Urinary bladder (tissue), 4 donors: ENCODE measurements around the gene MGAT5B. TPM values are rescaled to one million over a fixed set of nuclear protein-coding genes. Genes with fewer than 3 reads are reported as not detected.
A peak's percentile ranks its signal among the peaks of the same experiment; 100 is the strongest.
"Not testable (repeated sequence)": the region's sequence is repeated elsewhere in the genome, so short reads cannot be mapped to it uniquely, and the experiment has no call there.

ENCODE experiments used
- DNase-seq: peaks from one replicate; pipeline ENCODE4 v3.0.0-alpha.2; 2015; ENCODE audit errors: extremely low spot score
- H3K27ac ChIP-seq: one replicate; pipeline ENCODE4 v1.5.1; 2013; ENCODE audit warnings: low read depth, mild to moderate bottlenecking, moderate library complexity
- H3K36me3 ChIP-seq: one replicate; pipeline ENCODE4 v1.6.1; 2013; ENCODE audit warnings: mild to moderate bottlenecking, moderate library complexity; ENCODE audit not compliant: insufficient read depth
- H3K4me1 ChIP-seq: one replicate; pipeline ENCODE4 v1.6.1; 2013; ENCODE audit warnings: mild to moderate bottlenecking, moderate library complexity; ENCODE audit not compliant: insufficient read depth
- H3K4me3 ChIP-seq: one replicate; pipeline ENCODE4 v1.5.1; 2013; ENCODE audit warnings: low read depth, low read length
- WGBS: extraction: QIAGEN DNeasy Blood & Tissue Kit; methylation state at CpG from one replicate; pipeline ENCODE4 v1.1.7; 2013; 5-methylcytosine and 5-hydroxymethylcytosine counted together
- polyA plus RNA-seq: library from polyadenylated mRNA; stranded (reverse); fragments of 200-250 nt; gene quantifications from one replicate; pipeline ENCODE4 v1.2.3, GENCODE V29; 2013
- total RNA-seq: library from RNA; depleted of rRNA; stranded (reverse); fragments of >200 nt; gene quantifications from one replicate; pipeline ENCODE4 v1.2.3, GENCODE V29; 2014
- donor health status: healthy with polysubstance abuse.
- donor health status: healthy.

MGAT5B gene
- total and polyA plus RNA-seq, 2 donors: 0.38 to 0.63 TPM

DNA sequence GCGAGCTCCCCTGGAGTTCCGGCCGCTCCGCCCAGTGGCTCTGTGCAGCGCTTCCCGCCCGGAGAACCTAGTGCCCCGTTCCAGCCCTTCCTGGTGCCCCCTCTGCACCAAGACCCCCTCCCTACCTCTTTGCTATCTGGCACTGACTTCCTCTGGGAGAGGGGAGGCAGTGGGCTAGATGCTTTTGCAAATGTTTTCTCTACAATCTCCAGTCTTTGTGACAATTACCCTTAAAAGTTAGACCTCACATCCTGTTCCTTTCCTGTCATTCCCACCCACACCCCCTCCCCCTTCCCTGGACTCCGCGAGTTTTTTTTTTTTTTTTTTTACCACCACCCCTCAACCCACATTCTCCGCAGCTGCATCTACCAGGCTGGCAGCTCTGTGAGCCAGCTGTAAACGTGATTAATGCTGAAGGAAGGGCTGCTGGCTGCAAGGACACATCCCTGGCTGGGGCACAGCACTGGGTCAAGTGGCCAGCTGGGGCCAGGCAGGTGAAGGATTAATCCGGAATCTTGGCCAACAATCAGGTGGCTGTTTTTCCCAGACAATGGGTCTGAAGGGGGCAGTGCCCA lies 101.5 kb downstream of the MGAT5B start:
- H3K4me3 ChIP-seq: no peak overlapping the region
- DNase-seq: no peak
- H3K27ac ChIP-seq: no peak overlapping the region
- H3K4me1 ChIP-seq: no peaks in the 10 kb centered on the region
- H3K36me3 ChIP-seq: no peaks in the 10 kb centered on the region
- 6% methylated on average over 13 of the region's 13 CpGs for WGBS

DNA sequence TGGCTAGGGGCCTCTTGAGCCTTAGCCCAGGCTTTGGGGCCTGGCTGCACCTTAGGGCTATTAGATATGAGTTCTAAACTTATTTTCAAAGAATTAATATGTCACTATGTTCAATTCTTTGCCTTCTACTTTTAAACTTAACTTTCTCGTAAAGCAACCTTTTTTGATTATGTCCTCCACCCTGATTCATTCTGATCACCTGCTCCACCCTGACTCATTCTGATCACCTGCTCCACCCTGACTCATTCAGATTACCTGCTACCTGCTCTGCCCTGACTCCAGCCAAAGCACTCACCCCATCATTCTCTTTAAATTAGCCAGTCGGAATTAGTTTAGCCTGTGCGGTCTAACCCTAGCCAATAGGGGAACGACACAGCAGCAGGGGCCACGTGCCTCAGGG lies 102.0 kb downstream of the MGAT5B start:
- H3K4me3 ChIP-seq, H3K27ac ChIP-seq, H3K36me3 ChIP-seq, H3K4me1 ChIP-seq, DNase-seq: not testable (repeated sequence)
- 76% methylated on average over 5 of the region's 5 CpGs for WGBS

DNA sequence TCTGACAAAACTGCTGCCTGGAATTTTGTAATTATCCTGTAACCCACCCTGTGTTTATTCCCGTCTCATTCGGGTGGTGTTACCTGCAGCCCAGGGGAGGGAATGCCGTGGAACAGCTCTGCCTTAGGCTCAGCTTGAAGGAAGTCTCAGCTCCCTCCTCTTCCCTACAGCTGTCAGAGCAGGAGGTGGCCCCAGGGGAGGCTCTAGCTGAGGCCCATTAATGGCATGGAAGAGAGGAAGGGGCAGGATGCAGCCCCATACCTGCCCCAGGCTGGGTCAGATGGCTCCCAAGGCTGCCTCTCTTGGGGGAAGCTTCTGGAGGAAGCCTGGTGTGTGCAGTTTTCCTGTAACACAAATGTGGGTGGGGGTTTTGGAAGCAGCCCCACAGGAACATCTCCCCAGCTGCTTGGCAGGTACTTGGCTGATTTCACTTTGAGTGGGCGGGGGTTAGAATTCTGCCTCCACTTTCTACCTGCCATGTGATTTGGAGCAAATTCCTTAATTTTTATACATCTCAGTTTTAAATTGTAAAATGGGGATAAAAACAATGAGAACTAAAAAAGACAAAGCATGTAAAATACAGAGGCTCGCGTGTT lies 103.9 kb downstream of the MGAT5B start:
- H3K4me3 ChIP-seq: no peak overlapping the region
- H3K4me1 ChIP-seq: no peaks in the 10 kb centered on the region
- H3K36me3 ChIP-seq: no peaks in the 10 kb centered on the region
- H3K27ac ChIP-seq: no peak overlapping the region
- DNase-seq: no peak
- 56% methylated on average over 6 of the region's 6 CpGs for WGBS

DNA sequence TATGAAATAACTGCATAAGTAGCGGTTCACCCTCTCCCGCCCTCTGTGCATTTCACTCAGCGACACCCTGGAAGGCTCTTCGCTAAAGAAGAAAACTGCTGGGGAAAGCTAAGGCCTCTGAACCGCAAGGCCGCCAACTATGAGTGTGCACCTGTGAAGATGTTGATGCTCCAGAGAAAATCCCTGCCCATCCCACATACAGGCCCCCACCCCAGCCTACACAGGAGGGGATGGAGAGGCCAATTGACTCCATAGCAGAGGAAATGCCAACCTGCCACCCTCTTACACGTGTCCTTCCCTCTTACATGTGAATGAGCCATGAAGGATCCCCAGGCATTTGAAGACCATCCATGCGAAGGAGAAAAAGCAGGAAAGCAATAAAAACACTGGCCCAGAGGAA lies 104.8 kb downstream of the MGAT5B start:
- no peak for DNase-seq
- WGBS: 80% methylated on average over 8 of the region's 8 CpGs

DNA sequence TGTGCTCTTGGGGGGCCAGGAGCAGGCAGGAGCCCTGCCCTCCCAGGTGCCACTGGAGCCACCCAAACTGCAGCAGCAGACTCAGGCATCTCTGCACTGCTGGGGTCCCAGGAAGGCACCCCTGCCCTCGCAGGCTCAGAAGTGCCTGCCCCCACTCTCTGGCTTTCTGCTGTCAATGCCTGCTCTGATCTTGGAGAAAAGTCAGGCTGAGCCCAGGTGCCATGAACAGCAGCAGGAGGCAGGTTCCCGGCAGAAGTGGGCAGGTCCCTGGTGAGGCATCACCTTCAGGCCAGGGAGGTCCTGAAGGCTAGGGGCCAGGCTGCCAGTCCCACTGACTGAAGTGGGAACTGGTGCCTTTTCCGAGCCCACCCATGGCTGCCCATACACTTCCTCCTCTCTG lies 106.5 kb downstream of the MGAT5B start:
- H3K4me3 ChIP-seq: no peak overlapping the region
- 90% methylated on average over 3 of the region's 3 CpGs for WGBS
- H3K27ac ChIP-seq: no peak overlapping the region
- H3K4me1 ChIP-seq: no peaks in the 10 kb centered on the region
- no peaks in the 10 kb centered on the region for H3K36me3 ChIP-seq
- DNase-seq: no peak

More for the DNA sequence above, 104.8 kb downstream of the MGAT5B start:
- Histone ChIP-seq H3K4me1 (no peaks in the 10 kb centered on the region), H3K4me3 (no peak overlapping the region), H3K27ac (no peak overlapping the region), H3K36me3 (no peaks in the 10 kb centered on the region)

DNA sequence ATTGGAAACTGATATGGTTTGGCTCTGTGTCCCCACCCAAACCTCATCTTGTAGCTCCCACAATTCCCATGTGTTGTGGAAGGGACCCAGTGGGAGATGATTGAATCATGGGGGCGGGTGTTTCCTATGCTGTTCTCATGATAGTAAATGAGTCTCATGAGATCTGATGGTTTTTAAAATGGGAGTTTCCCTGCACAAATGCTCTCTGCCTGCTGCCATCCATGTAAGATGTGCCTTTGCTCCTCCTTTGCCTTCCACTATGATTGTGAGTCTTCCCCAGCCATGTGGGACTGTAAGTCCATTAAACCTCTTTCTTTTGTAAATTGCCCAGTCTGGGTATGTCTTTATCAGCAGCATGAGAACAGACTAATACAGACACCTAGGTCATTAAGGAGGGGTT lies 109.8 kb downstream of the MGAT5B start:
- DNase-seq, H3K27ac ChIP-seq, H3K36me3 ChIP-seq, H3K4me1 ChIP-seq, H3K4me3 ChIP-seq: not testable (repeated sequence)
- 88% methylated on average over 1 of the region's 1 CpG for WGBS

DNA sequence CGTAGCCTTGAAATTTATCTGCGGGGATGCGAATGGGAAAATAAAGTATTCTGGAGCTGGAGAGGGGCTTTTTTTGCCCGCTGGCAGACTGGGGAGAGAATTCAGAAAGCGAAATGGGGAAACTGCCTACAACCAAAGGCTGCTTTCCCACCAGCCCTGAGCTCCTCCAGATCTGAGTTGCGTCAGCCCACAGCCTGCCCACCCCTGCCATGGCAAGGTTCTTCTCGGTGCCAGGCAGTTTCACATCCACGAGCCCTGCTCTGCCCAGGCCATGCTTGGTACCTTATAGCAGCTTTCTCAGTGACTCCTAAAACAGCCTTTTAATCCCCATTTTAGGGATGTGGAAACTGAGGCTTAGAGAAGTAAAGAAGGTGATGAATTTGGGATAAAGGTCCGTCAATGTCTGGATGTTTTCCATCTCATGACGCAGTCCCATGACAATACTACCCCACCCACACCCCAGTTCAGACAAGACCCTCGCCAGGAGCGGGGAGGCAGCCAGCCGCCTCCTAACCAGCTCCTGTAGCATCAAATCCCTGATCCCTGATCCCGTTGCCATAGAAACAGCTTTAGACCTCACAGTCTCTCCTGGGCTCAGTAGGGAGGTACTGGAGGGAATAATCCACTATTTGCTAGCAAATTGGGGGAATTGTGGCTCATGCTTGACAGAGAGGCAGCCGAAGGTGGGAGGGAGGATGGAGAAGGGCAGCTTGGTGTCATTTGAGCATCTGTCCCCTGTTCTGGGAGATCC lies 113.5 kb downstream of the MGAT5B start:
- 71% methylated on average over 15 of the region's 15 CpGs for WGBS
- Histone ChIP-seq H3K27ac (no peak overlapping the region), H3K4me1 (no peaks in the 10 kb centered on the region), H3K4me3 (no peak overlapping the region), H3K36me3 (no peaks in the 10 kb centered on the region)
- no peak for DNase-seq

DNA sequence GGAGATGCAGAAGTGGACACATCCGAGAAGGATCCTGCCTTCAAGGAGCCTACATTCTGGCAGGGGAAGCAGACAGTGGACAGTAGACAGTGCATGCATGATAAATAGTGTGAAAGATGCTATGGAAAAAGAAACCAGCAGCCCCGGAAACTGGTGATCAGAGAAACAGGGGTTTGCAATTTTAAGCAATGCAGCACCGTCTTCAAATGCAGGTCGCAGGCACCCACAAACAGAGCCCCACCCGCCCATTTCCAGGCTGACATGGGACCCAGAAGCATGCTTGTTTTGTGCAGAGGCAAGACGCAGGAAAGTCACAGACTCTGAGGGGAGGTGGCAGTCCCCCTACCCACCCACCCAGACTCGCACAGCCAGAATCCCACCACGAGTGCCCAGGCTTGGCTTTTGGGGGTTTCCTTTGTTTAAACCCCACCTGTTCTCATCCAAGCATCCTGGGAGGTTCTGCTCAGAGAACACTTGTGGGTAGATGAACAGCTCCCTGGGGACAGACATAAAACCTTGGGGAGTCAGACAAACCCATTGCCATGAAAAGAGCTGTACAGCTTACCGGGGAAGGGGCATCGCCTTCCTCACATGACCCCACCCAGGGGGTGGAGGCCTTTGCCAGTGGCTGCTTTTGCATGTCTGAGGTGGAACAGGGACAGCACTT lies 114.3 kb downstream of the MGAT5B start:
- no peak overlapping the region for H3K4me3 ChIP-seq
- no peak for DNase-seq
- H3K36me3 ChIP-seq: no peaks in the 10 kb centered on the region
- no peak overlapping the region for H3K27ac ChIP-seq
- no peaks in the 10 kb centered on the region for H3K4me1 ChIP-seq
- 83% methylated on average over 10 of the region's 10 CpGs for WGBS

DNA sequence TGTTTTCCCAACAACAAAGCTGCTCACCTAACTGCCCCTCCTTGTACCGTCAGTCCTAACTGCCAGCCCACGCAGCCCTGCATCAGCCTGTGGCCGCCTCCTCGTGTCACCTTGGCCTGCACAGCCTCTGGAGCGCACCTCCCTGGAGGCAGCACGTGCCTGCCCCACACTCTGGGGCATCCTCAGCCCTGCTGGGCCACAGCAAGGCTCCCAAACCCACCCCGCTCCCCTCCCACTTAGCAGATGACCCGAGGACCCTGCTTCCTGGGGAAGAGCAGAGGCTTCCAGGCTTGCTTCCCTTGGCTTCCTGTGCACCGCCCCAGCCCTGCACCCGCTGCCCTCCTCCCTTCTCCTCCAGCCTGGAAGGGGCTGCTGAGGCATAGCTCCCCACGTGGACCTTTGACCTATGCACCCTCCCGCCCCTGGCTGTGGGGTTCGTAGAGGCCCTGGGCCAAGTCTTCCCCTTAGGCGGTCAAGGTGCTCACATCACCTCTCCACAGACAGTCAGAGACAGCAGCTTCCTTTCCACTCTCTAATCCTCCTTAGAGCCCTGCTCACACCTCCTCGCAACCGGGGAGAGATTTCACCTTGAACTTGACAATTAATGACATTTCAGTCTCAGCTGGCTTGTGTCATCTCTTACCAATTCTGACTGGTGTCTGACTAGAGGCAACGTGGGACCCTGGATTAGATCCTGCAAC lies 115.0 kb downstream of the MGAT5B start:
- 55% methylated on average over 17 of the region's 17 CpGs for WGBS
- no peak for DNase-seq
- Histone ChIP-seq H3K4me3 (no peak overlapping the region), H3K36me3 (no peaks in the 10 kb centered on the region), H3K4me1 (no peaks in the 10 kb centered on the region), H3K27ac (no peak overlapping the region)

DNA sequence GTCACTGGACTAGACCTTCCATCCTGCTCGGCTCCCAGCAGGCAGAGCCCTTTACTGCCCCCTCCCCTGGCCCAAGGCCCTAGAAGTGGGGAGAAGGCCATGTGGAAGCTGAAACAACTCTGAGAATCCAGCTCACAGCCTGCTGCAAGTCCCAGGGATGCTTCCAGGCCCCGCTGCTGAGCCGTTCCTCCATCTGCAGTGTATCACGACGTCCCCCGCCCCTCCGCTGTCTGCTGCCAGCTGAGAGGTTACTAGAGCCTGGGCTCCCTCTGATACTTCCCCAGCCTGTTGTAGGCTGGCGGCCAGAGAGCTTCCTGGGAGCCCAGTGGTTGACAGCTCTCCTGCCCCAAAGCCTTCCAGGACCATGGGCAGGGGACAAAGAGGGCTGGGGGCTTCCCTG lies 118.2 kb downstream of the MGAT5B start:
- Histone ChIP-seq H3K36me3 (no peaks in the 10 kb centered on the region), H3K27ac (no peak overlapping the region), H3K4me1 (no peaks in the 10 kb centered on the region), H3K4me3 (no peak overlapping the region)
- peak; percentile 25 for DNase-seq
- 35% methylated on average over 8 of the region's 8 CpGs for WGBS

DNA sequence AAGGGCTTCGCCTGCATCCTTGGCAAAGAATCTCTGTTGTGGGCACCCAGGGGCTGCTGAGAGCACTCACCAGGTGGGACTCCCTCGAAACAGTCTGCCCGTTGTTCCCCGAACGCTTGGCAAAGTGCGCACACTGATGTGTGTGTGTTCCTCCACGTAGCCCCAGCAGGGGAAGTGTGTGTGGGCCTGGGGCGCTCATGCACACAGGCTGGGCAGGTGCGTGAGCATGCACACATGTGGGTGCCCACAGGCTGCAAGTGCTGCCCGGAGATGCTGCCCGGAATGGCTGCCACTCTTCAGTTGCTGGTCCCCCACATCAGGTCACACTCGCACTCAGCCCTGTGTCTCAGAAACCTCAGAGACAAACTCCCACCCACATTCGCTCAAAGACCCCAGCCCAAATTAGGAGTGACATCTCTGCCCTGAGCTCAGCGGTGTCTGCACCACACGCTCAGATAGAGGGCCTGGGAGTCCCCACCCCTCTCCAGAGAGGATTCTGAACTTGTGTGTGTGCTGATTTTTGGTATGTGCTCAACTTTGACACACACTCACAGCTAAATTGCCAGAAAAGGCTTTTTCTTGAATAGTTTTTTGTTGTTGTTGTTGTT lies 119.4 kb downstream of the MGAT5B start:
- no peaks in the 10 kb centered on the region for H3K4me1 ChIP-seq
- WGBS: 81% methylated on average over 15 of the region's 15 CpGs
- no peak for DNase-seq
- no peak overlapping the region for H3K27ac ChIP-seq
- H3K4me3 ChIP-seq: no peak overlapping the region
- no peaks in the 10 kb centered on the region for H3K36me3 ChIP-seq

DNA sequence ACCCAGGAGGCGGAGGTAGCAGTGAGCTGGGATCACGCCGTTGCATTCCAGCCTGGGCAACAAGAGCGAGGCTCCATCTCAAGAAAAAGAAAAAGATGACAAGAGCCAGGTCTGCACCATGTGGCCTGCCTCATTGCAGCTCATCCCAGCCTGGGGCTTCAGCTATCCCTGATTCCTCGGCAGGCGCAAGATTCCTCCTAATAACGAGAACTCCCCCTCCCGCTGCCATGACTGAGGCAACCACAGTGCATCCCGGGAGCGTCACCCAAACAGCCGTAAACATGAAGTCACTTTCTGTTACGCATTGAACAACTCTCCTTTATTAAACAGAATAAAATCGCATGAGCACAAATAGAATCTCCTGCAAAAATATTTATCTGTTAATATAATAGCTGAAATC lies 120.6 kb downstream of the MGAT5B start:
- Histone ChIP-seq H3K4me3 (no peak overlapping the region), H3K27ac (no peak overlapping the region), H3K4me1 (no peaks in the 10 kb centered on the region), H3K36me3 (no peaks in the 10 kb centered on the region)
- DNase-seq: no peak
- 76% methylated on average over 13 of the region's 13 CpGs for whole genome bisulfite sequencing

DNA sequence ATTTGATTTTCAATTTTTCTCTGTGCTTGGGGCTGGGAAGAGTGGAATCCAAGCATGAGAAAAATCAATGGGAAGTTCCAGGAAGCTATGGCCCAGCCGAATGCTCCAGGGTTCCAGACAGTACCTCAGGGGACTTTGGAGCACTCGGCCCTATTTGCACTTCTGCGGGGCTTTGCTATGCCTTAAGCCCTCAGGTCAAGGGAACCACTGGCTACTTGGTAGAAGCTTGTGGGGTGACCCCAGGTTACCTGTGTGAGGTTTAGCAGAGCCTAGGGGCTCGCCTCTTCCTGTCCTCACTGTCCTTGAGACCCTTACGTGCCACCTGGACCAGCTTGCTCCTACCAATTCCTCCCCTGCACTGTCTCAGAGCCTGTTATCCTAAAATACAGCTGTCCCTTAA lies 121.3 kb downstream of the MGAT5B start:
- Histone ChIP-seq H3K4me1 (no peaks in the 10 kb centered on the region), H3K27ac (no peak overlapping the region), H3K36me3 (no peaks in the 10 kb centered on the region), H3K4me3 (no peak overlapping the region)
- 74% methylated on average over 5 of the region's 5 CpGs for WGBS
- DNase-seq: no peak
